ENCODE measurements around the gene PDCL3.

DNA sequence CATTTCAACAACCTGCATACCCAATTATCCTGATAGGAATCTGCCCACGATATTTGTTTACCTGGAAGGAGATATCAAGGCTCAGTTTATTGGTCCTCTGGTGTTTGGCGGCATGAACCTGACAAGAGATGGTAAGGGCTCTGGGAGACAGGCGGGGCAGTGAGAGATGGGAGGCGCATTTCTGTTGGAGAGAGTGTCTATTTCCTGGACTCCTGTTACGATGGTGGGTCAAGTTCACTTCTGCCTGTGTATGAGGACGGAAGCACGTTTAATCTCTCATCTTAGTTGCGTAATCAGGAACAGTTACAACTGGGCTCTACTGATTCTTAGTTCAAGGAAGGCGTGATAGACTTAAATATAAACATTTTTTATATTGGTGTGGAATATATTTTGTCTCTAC lies 8.9 kb downstream of the PDCL3 start:
- TF ChIP-seq GATA3 (IDR thresholded peaks at IDR 0.05; ENCODE audit: low read depth, low read length) (no peak), GATA2 (IDR thresholded peaks at IDR 0.05; ENCODE audit: low read depth, low read length) (no peak)

Measured in SH-SY5Y (cell line).